ENCODE measurements around the gene CDC20. TPM values are rescaled to one million over a fixed set of nuclear protein-coding genes. Genes with fewer than 3 reads are reported as not detected.

CDC20 gene
- total RNA-seq, 2 donors from 2014 or later: 2.2 to 14.9 TPM

DNA sequence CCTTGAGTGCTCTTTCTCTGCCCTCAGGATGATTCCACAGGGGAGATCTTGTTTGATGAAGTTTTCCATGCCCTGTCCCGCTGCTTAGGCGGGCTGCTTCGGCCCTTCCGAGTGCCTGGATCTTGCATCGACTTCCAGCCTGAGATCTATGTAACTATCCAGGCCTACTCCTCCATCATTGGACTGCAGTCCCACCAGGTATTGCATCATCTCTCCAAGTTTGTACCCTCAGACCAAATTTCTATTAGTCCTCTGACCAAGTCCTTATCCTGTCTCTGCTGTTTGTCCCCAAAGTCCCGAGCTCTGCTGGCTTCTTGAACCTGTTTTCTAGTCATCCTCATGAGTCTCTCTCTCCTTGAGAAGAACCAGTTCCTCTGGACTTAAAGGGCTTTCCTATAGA, 45.6 kb downstream of the CDC20 start:
- Histone ChIP-seq H3K27ac (no peak overlapping the region), H3K4me1 (replicated peaks) (peaks cover 6% of the 10 kb centered on the region), H3K27me3 (replicated peaks; ENCODE audit: insufficient read depth) (no peaks in the 10 kb centered on the region), H3K9me3 (no peaks in the 10 kb centered on the region), H3K4me3 (no peak overlapping the region), H3K36me3 (peaks cover 0 to 5% of the 10 kb centered on the region in 2 donors)
- TF ChIP-seq, protein P1, sequence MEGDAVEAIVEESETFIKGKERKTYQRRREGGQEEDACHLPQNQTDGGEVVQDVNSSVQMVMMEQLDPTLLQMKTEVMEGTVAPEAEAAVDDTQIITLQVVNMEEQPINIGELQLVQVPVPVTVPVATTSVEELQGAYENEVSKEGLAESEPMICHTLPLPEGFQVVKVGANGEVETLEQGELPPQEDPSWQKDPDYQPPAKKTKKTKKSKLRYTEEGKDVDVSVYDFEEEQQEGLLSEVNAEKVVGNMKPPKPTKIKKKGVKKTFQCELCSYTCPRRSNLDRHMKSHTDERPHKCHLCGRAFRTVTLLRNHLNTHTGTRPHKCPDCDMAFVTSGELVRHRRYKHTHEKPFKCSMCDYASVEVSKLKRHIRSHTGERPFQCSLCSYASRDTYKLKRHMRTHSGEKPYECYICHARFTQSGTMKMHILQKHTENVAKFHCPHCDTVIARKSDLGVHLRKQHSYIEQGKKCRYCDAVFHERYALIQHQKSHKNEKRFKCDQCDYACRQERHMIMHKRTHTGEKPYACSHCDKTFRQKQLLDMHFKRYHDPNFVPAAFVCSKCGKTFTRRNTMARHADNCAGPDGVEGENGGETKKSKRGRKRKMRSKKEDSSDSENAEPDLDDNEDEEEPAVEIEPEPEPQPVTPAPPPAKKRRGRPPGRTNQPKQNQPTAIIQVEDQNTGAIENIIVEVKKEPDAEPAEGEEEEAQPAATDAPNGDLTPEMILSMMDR (IDR thresholded peaks at IDR 0.05): no peak
- TF ChIP-seq POLR2A (IDR thresholded peaks at IDR 0.05) (no peak), POLR2AphosphoS5 (IDR thresholded peaks at IDR 0.05) (no peak)
- WGBS: 97% methylated on average over 6 of the region's 6 CpGs
- no peak for DNase-seq (ENCODE audit: low spot score)
- intact Hi-C loops (cut with DNase I): no loop called here

DNA sequence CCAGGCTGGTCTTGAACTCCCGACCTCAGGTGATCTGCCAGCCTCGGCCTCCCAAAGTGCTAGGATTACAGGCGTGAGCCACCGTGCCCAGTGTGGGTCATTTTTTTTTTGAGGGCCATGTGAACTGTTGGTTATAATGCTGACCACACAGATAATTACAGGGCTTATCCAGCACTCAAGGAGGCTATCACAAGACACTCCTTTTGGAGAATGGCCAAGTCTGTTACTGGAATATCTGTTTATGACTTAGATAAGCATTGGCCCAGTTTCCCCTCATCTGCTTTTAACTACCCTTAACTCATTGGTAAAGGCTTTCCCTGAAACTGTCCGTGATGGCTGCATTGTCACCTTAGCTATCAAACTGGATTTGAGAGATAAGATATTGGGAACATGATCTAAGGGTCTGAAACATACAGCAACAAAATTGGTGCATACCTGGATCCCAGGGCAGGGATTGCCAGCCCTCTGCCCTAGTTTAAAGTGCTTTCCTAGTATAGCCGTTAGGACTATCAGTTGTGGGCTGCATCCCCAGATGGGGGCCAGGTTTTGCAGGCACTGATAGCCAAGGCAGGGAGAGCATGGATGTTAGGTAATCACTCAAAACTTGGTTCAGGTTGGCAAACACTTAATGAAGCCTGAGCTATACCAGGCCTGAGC, 46.6 kb downstream of the CDC20 start:
- no peak for TF ChIP-seq POLR2A (IDR thresholded peaks at IDR 0.05)
- no peak for TF ChIP-seq POLR2AphosphoS5 (IDR thresholded peaks at IDR 0.05)
- TF ChIP-seq, protein P1 (IDR thresholded peaks at IDR 0.05): no peak
- no peak overlapping the region for H3K4me3 ChIP-seq
- no peak for DNase-seq (ENCODE audit: low spot score)
- intact Hi-C loops (cut with DNase I): no loop called here
- H3K4me1 ChIP-seq (replicated peaks): peaks cover 6% of the 10 kb centered on the region
- H3K27me3 ChIP-seq (replicated peaks; ENCODE audit: insufficient read depth): no peaks in the 10 kb centered on the region
- 88% methylated on average over 6 of the region's 6 CpGs for WGBS
- peaks cover 0 to 5% of the 10 kb centered on the region in 2 donors for H3K36me3 ChIP-seq
- no peak overlapping the region for H3K27ac ChIP-seq
- no peaks in the 10 kb centered on the region for H3K9me3 ChIP-seq

DNA sequence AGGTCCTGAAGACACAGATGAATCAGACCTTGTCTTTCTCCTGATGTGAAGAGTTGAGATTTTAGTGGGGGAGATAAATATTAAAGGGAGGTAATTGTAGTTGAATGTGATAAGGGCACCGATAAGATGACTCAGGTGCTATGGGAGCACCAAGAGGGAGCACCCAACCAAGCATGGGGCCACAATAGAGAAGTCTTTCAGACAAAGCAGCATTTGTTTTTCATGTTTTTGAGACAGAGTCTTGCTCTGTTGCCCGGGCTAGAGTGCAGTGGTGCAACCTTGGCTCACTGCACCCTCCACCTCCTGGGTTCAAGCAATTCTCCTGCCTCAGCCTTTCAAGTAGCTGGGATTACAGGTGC, 47.1 kb downstream of the CDC20 start:
- Histone ChIP-seq H3K36me3 (peaks cover 0 to 5% of the 10 kb centered on the region in 2 donors), H3K27me3 (replicated peaks; ENCODE audit: insufficient read depth) (no peaks in the 10 kb centered on the region), H3K9me3 (no peaks in the 10 kb centered on the region), H3K27ac (no peak overlapping the region), H3K4me3 (no peak overlapping the region), H3K4me1 (replicated peaks) (peaks cover 6% of the 10 kb centered on the region)
- no peak for TF ChIP-seq POLR2A (IDR thresholded peaks at IDR 0.05)
- no peak for TF ChIP-seq POLR2AphosphoS5 (IDR thresholded peaks at IDR 0.05)
- TF ChIP-seq, protein P1 (IDR thresholded peaks at IDR 0.05): no peak
- intact Hi-C loops (cut with DNase I): no loop called here
- no peak for DNase-seq (ENCODE audit: low spot score)
- WGBS: 91% methylated on average over 2 of the region's 2 CpGs

DNA sequence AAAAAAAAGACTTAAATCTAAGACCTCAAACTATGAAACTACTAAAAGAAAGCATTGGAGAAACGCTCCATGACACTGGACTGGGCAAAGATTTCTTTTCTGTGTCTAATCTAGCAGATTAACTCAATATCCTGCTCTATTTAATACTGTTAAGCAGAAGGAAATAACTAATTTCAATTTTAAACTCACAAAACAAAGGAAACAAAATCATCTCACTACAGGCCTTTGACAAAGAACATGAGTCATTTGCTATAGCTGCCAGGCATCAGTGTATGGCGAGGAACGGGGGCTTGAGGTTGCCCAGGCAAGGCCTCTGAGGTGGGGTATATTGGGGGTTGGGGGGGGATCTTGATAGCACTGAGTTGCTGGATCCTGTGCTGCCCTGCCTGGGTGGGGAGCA, 51.8 kb downstream of the CDC20 start:
- Histone ChIP-seq H3K4me1 (replicated peaks) (no peaks in the 10 kb centered on the region), H3K4me3 (no peak overlapping the region), H3K27me3 (replicated peaks; ENCODE audit: insufficient read depth) (no peaks in the 10 kb centered on the region), H3K9me3 (no peaks in the 10 kb centered on the region), H3K36me3 (peaks cover 0 to 3% of the 10 kb centered on the region in 2 donors), H3K27ac (no peak overlapping the region)
- DNase-seq (ENCODE audit: low spot score): no peak
- TF ChIP-seq POLR2A (IDR thresholded peaks at IDR 0.05) (no peak), POLR2AphosphoS5 (IDR thresholded peaks at IDR 0.05) (no peak)
- TF ChIP-seq, protein P1 (IDR thresholded peaks at IDR 0.05): no peak
- intact Hi-C loops (cut with DNase I): no loop called here
- 97% methylated on average over 3 of the region's 3 CpGs for WGBS

Small RNAs within 50 kb of the gene (microRNA-seq; reads per million reads assigned to microRNA genes)
- 6.4 reads per million, percentile 46 among the genes with 10 or more reads in this experiment for gene MIR6734

Other genes with a start within 250 kb of the CDC20 start
- 10 to 100 TPM; 65.7 to 70.7 TPM for gene EBNA1BP2, start 186.7 kb upstream of the CDC20 start, total RNA-seq
- 1 to 10 TPM in 1 of 2 donors, under 1 TPM in 1; 0.14 to 4.7 TPM for gene CFAP57, start 186.7 kb upstream of the CDC20 start, total RNA-seq
- 10 to 100 TPM; 18.3 to 29.9 TPM for gene TMEM125, start 89.0 kb upstream of the CDC20 start, total RNA-seq
- gene C1orf210, start 73.4 kb upstream of the CDC20 start, total RNA-seq: 10 to 100 TPM in 1 of 2 donors, 1 to 10 TPM in 1; 5.5 to 21.7 TPM
- 10 to 100 TPM; 18.7 to 21.7 TPM for gene TIE1, start 58.0 kb upstream of the CDC20 start, total RNA-seq
- gene MPL, start 21.2 kb upstream of the CDC20 start, total RNA-seq: not detected
- gene ELOVL1, start 9.0 kb downstream of the CDC20 start, total RNA-seq: 10 to 100 TPM; 48.6 to 62.0 TPM
- gene MED8, start 30.8 kb downstream of the CDC20 start, total RNA-seq: 10 to 100 TPM; 36.9 to 43.2 TPM
- 10 to 100 TPM; 30.3 to 76.9 TPM for gene SZT2, start 30.9 kb downstream of the CDC20 start, total RNA-seq
- 100 to 1,000 TPM in 1 of 2 donors, 10 to 100 TPM in 1; 67.7 to 104 TPM for gene HYI, start 95.0 kb downstream of the CDC20 start, total RNA-seq
- 100 to 1,000 TPM; 182 to 292 TPM for gene PTPRF, start 171.9 kb downstream of the CDC20 start, total RNA-seq

Measured in prostate gland (tissue), 2 donors.